Thoracic aorta (tissue), 2 donors: Measurements from ENCODE around the gene RIMBP2. TPM values are rescaled to one million over a fixed set of nuclear protein-coding genes. Genes with fewer than 3 reads are reported as not detected.

ENCODE experiments used
- ATAC-seq: fragments of 150-250 bp; one replicate; pipeline ENCODE4 v1.8.0; 2017; ENCODE audit warnings: low read depth; ENCODE audit not compliant: insufficient number of reproducible peaks, low FRiP score
- DNase-seq: peaks from one replicate; pipeline ENCODE4 v3.0.0-alpha.2; 2020; ENCODE audit warnings: low spot score
- H3K27ac ChIP-seq, 2 donors: fragments of 200-600 bp; sonication (generic); 1 replicate in 1 of 2; 2 replicates in 1 of 2; pipeline ENCODE4 v1.5.1; 2016; ENCODE audit warnings: mild to moderate bottlenecking in 2 of 2, moderate library complexity in 2 of 2
- H3K27me3 ChIP-seq: fragments of 200-600 bp; sonication (generic); replicated peaks from 2 replicates; pipeline ENCODE4 v1.6.0; 2016; ENCODE audit warnings: mild to moderate bottlenecking; ENCODE audit not compliant: insufficient read depth
- H3K36me3 ChIP-seq: fragments of 200-600 bp; sonication (generic); one replicate; pipeline ENCODE4 v1.5.1; 2016
- H3K4me1 ChIP-seq, 2 donors: fragments of 200-600 bp; sonication (generic); 1 replicate in 1 of 2; 2 replicates in 1 of 2; pipeline versions ENCODE4 v1.5.1 to v1.6.0; 2016; ENCODE audit warnings: low read depth in 2 of 2, mild to moderate bottlenecking in 1 of 2; ENCODE audit not compliant: control insufficient read depth in 1 of 2
- H3K4me3 ChIP-seq: fragments of 200-600 bp; sonication (generic); 2 replicates; pipeline ENCODE4 v1.5.1; 2016; ENCODE audit warnings: mild to moderate bottlenecking
- H3K9me3 ChIP-seq: fragments of 200-600 bp; sonication (generic); 2 replicates; pipeline ENCODE4 v1.5.1; 2016
- total RNA-seq, 2 donors: library from RNA; depleted of rRNA; stranded (reverse); fragments of >200 nt; gene quantifications; one replicate each; pipeline versions ENCODE4 v1.1.0 to v1.2.3, GENCODE V29; 2016
- TF ChIP-seq, protein P1 (sequence below): fragments of 200-600 bp; sonication (generic); IDR thresholded peaks from one replicate; pipeline ENCODE4 v1.5.1; 2019; ENCODE audit warnings: antibody characterized with exemption

RIMBP2 gene
- total RNA-seq, 2 donors from 2014 or later = 0.54 to 0.92 TPM

DNA sequence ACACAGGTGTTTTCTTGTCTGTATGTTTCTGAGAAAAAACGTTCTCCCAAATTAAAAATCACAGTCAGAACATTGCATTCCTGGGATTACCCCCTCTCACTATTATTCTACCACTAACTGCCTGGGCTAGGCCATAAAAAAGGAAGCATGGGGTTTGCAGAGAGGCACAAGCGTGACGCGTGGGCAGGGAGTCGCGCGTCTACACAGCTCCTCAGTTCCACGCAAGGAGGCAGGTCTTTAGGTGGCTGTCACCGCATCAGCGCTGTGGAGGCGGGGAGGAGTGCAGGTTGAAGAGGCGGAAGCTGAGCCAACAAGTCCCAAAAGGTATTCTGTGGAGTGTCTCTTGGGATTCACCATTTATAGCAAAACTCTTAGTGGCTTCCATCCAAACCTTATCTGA lies 109.9 kb downstream of the RIMBP2 start:
- H3K36me3 ChIP-seq = no peaks in the 10 kb centered on the region
- H3K27ac ChIP-seq = no peak overlapping the region
- TF ChIP-seq, protein P1, sequence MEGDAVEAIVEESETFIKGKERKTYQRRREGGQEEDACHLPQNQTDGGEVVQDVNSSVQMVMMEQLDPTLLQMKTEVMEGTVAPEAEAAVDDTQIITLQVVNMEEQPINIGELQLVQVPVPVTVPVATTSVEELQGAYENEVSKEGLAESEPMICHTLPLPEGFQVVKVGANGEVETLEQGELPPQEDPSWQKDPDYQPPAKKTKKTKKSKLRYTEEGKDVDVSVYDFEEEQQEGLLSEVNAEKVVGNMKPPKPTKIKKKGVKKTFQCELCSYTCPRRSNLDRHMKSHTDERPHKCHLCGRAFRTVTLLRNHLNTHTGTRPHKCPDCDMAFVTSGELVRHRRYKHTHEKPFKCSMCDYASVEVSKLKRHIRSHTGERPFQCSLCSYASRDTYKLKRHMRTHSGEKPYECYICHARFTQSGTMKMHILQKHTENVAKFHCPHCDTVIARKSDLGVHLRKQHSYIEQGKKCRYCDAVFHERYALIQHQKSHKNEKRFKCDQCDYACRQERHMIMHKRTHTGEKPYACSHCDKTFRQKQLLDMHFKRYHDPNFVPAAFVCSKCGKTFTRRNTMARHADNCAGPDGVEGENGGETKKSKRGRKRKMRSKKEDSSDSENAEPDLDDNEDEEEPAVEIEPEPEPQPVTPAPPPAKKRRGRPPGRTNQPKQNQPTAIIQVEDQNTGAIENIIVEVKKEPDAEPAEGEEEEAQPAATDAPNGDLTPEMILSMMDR = no peak
- no peak for DNase-seq
- no peaks in the 10 kb centered on the region for H3K4me1 ChIP-seq
- ATAC-seq = no peak
- H3K27me3 ChIP-seq = no peaks in the 10 kb centered on the region
- no peak overlapping the region for H3K4me3 ChIP-seq
- no peaks in the 10 kb centered on the region for H3K9me3 ChIP-seq

DNA sequence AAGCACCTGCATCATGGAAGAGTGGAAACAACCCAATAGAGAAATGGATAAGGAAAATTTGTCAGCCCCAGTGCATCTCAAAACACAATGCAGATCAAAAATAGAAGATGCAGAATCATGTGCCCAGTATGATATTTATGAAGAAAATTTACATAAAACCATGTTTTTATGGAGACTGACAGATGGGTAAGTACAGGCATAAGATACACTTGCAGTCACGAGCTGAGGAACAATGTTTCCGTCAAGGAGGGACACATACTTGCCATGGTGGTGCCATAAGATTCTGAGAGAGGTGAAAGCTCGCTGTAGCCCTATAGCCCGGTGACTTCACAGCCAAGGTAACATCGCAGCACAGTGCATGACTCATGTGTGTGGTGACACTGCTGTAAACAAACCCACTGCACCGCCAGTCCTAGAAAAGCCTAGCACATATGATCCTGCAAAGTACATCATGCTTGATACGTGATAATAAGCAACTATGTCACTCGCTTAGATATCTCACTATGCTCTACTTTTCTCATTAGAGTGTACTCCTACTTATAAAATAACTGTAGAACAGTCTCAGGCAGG lies 112.6 kb downstream of the RIMBP2 start:
- no peaks in the 10 kb centered on the region for H3K4me1 ChIP-seq

DNA sequence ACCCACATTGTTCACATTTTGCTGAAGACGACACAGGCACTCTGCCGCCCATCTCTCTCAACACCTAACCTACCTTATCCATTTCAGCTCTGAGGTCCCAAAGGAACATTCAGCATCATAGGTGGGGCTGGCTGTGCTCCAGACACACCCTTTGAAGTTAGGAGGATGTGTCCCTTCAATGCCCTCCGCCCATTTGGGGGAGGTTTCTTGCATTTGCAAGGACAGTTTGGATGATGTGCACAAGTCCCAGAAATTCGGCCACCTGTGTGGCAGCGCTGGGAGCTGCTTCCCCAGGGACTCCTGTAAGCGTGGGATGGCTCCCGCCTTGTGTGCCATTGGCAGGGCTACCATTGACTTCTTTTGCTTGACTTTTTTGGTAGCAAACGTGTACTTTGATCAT lies 113.8 kb downstream of the RIMBP2 start:
- H3K27me3 ChIP-seq = no peaks in the 10 kb centered on the region
- no peaks in the 10 kb centered on the region for H3K4me1 ChIP-seq
- H3K4me3 ChIP-seq = no peak overlapping the region
- no peaks in the 10 kb centered on the region for H3K9me3 ChIP-seq
- ATAC-seq = no peak
- no peaks in the 10 kb centered on the region for H3K36me3 ChIP-seq
- TF ChIP-seq, protein P1 = no peak
- no peak for DNase-seq
- no peak overlapping the region for H3K27ac ChIP-seq

More for the DNA sequence above, 112.6 kb downstream of the RIMBP2 start:
- no peaks in the 10 kb centered on the region for H3K27me3 ChIP-seq
- H3K4me3 ChIP-seq = no peak overlapping the region
- H3K36me3 ChIP-seq = no peaks in the 10 kb centered on the region
- no peak overlapping the region for H3K27ac ChIP-seq
- no peaks in the 10 kb centered on the region for H3K9me3 ChIP-seq
- TF ChIP-seq, protein P1 = no peak
- DNase-seq (no peak), ATAC-seq (no peak)

DNA sequence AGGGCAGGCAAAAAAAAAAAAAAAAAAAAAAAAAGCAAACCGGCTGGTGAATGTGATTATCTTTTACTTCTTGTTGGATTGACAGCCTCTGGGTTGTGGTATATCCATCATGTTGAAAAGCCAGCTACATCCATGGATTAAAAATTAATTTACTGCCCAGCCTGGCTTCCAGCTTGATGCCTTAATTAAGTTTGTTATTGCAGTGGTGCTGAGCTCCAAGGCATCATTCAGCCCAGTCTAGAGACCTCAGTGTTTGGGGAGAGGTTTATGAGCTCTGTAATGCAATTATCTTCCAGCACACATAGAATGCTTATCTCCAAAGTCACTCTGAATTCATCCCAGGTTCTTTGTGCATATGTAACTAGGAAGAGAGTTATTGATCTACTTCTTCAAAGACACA lies 114.8 kb downstream of the RIMBP2 start:
- H3K9me3 ChIP-seq = no peaks in the 10 kb centered on the region
- H3K4me1 ChIP-seq = no peaks in the 10 kb centered on the region
- H3K27ac ChIP-seq = no peak overlapping the region
- H3K4me3 ChIP-seq = no peak overlapping the region
- DNase-seq = no peak
- ATAC-seq = no peak
- TF ChIP-seq, protein P1 = no peak
- H3K27me3 ChIP-seq = no peaks in the 10 kb centered on the region
- H3K36me3 ChIP-seq = no peaks in the 10 kb centered on the region

DNA sequence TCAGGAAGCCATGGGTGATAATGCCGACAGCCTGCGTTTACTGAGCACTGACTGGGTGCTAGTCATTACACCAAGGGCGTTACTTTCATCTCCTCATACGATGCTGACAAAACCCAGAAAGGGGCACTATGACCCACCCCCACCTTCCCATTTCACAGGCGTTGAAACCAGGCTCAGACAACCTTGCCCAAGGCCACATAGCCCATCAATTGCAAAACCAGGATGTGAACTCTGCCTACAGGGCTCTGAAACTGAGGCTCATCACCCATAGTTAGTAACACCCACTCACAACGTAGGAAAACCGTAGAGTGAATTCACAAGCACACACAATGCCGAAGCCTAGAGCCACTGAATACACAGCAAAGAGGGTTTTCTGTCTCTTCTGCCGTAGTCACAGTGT lies 119.9 kb downstream of the RIMBP2 start:
- H3K4me1 ChIP-seq = no peaks in the 10 kb centered on the region
- no peak overlapping the region for H3K27ac ChIP-seq
- ATAC-seq (no peak), DNase-seq (no peak)
- TF ChIP-seq, protein P1 = no peak
- no peak overlapping the region for H3K4me3 ChIP-seq
- no peaks in the 10 kb centered on the region for H3K9me3 ChIP-seq
- no peaks in the 10 kb centered on the region for H3K27me3 ChIP-seq
- no peaks in the 10 kb centered on the region for H3K36me3 ChIP-seq
